ENCODE measurements around the gene STYK1.
"Not testable (repeated sequence)": the region's sequence is repeated elsewhere in the genome, so short reads cannot be mapped to it uniquely, and the experiment has no call there.

The STYK1 gene

GRCh38 chr12:10582704-10583103 is 91.1 kb downstream of the STYK1 start:
- Histone ChIP-seq H3K9me3 (ENCODE audit: control insufficient read depth, low read length) (no peaks in the 10 kb centered on the region), H3K4me3 (ENCODE audit: low read length) (no peak overlapping the region), H3K36me3 (ENCODE audit: control insufficient read depth, insufficient read depth, low read length) (no peaks in the 10 kb centered on the region), H3K9ac (ENCODE audit: low read length) (no peak overlapping the region), H3K27me3 (ENCODE audit: control insufficient read depth, insufficient read depth, low read length) (no peaks in the 10 kb centered on the region), H3K4me1 (ENCODE audit: control insufficient read depth, insufficient read depth, low read length) (no peaks in the 10 kb centered on the region)

GRCh38 chr12:10582133-10582532 is 91.7 kb downstream of the STYK1 start:
- not testable (repeated sequence) for H3K27me3 ChIP-seq (ENCODE audit: control insufficient read depth, insufficient read depth, low read length); H3K4me1 ChIP-seq (ENCODE audit: control insufficient read depth, insufficient read depth, low read length); H3K9ac ChIP-seq (ENCODE audit: low read length); H3K4me3 ChIP-seq (ENCODE audit: low read length); H3K9me3 ChIP-seq (ENCODE audit: control insufficient read depth, low read length); H3K36me3 ChIP-seq (ENCODE audit: control insufficient read depth, insufficient read depth, low read length)

GRCh38 chr12:10574307-10574706 is 99.5 kb downstream of the STYK1 start:
- H3K9ac ChIP-seq (ENCODE audit: low read length): no peak overlapping the region
- no peaks in the 10 kb centered on the region for H3K36me3 ChIP-seq (ENCODE audit: control insufficient read depth, insufficient read depth, low read length)
- H3K4me1 ChIP-seq (ENCODE audit: control insufficient read depth, insufficient read depth, low read length): no peaks in the 10 kb centered on the region
- no peak overlapping the region for H3K4me3 ChIP-seq (ENCODE audit: low read length)
- no peaks in the 10 kb centered on the region for H3K9me3 ChIP-seq (ENCODE audit: control insufficient read depth, low read length)
- H3K27me3 ChIP-seq (ENCODE audit: control insufficient read depth, insufficient read depth, low read length): no peaks in the 10 kb centered on the region

- H3K4me3 ChIP-seq (ENCODE audit: low read length); H3K27me3 ChIP-seq (ENCODE audit: control insufficient read depth, insufficient read depth, low read length); H3K9me3 ChIP-seq (ENCODE audit: control insufficient read depth, low read length); H3K36me3 ChIP-seq (ENCODE audit: control insufficient read depth, insufficient read depth, low read length); H3K4me1 ChIP-seq (ENCODE audit: control insufficient read depth, insufficient read depth, low read length); H3K9ac ChIP-seq (ENCODE audit: low read length): not testable (repeated sequence)
Measured at GRCh38 chr12:10572021-10572490, 101.8 kb downstream of the STYK1 start.

- H3K4me1 ChIP-seq (ENCODE audit: control insufficient read depth, insufficient read depth, low read length): no peaks in the 10 kb centered on the region
- no peak overlapping the region for H3K4me3 ChIP-seq (ENCODE audit: low read length)
- H3K27me3 ChIP-seq (ENCODE audit: control insufficient read depth, insufficient read depth, low read length): no peaks in the 10 kb centered on the region
- H3K36me3 ChIP-seq (ENCODE audit: control insufficient read depth, insufficient read depth, low read length): no peaks in the 10 kb centered on the region
- no peaks in the 10 kb centered on the region for H3K9me3 ChIP-seq (ENCODE audit: control insufficient read depth, low read length)
- no peak overlapping the region for H3K9ac ChIP-seq (ENCODE audit: low read length)
Measured at GRCh38 chr12:10571141-10571540, 102.7 kb downstream of the STYK1 start.
